ENCODE data around the gene FAM209B.
"Not testable (repeated sequence)": the region's sequence is repeated elsewhere in the genome, so short reads cannot be mapped to it uniquely, and the experiment has no call there.

The FAM209B gene

GRCh38 chr20:56532946-56533345, at the start of gene FAM209B:
Gene FAM209B (plus strand): TSS chr20:56533246. CDS start chr20:56533342, 96 bp downstream.
- not testable (repeated sequence) for H3K4me3 ChIP-seq (ENCODE audit: insufficient read length, low read depth); H3K9me3 ChIP-seq (ENCODE audit: insufficient read depth, low read length); H3K27me3 ChIP-seq (ENCODE audit: insufficient read depth, insufficient read length); H3K4me1 ChIP-seq (ENCODE audit: insufficient read depth, insufficient read length); H3K9ac ChIP-seq (ENCODE audit: insufficient read length, low read depth); DNase-seq (ENCODE audit: low read depth, low spot score); H3K36me3 ChIP-seq (ENCODE audit: insufficient read depth, insufficient read length, low read length)

- TF ChIP-seq SUZ12 (IDR thresholded peaks at IDR 0.05; ENCODE audit: extremely low read depth, insufficient read depth, insufficient read length) (no peak), YY1 (IDR thresholded peaks at IDR 0.05; ENCODE audit: insufficient read depth, insufficient read length) (no peak)
- no peak for DNase-seq (ENCODE audit: low read depth, low spot score)
- no peak overlapping the region for H3K9ac ChIP-seq (ENCODE audit: insufficient read length, low read depth)
- H3K4me1 ChIP-seq (ENCODE audit: insufficient read depth, insufficient read length): no peaks in the 10 kb centered on the region
- H3K36me3 ChIP-seq (ENCODE audit: insufficient read depth, insufficient read length, low read length): peaks cover 88% of the 10 kb centered on the region
- no peak overlapping the region for H3K4me3 ChIP-seq (ENCODE audit: insufficient read length, low read depth)
- H3K27me3 ChIP-seq (ENCODE audit: insufficient read depth, insufficient read length): no peaks in the 10 kb centered on the region
- H3K9me3 ChIP-seq (ENCODE audit: insufficient read depth, low read length): no peaks in the 10 kb centered on the region
Observed at GRCh38 chr20:56483970-56484369, 49.1 kb upstream of the FAM209B start.

GRCh38 chr20:56487216-56487615, 45.8 kb upstream of the FAM209B start:
- Histone ChIP-seq H3K9me3 (ENCODE audit: insufficient read depth, low read length) (no peaks in the 10 kb centered on the region), H3K36me3 (ENCODE audit: insufficient read depth, insufficient read length, low read length) (peaks cover 87% of the 10 kb centered on the region), H3K27me3 (ENCODE audit: insufficient read depth, insufficient read length) (no peaks in the 10 kb centered on the region), H3K9ac (ENCODE audit: insufficient read length, low read depth) (no peak overlapping the region), H3K4me3 (ENCODE audit: insufficient read length, low read depth) (no peak overlapping the region), H3K4me1 (ENCODE audit: insufficient read depth, insufficient read length) (no peaks in the 10 kb centered on the region)
- no peak for DNase-seq (ENCODE audit: low read depth, low spot score)
- TF ChIP-seq SUZ12 (IDR thresholded peaks at IDR 0.05; ENCODE audit: extremely low read depth, insufficient read depth, insufficient read length): no peak
- TF ChIP-seq ZNF274 (IDR thresholded peaks at IDR 0.05; ENCODE audit: low read depth, low read length): no peak
- TF ChIP-seq YY1 (IDR thresholded peaks at IDR 0.05; ENCODE audit: insufficient read depth, insufficient read length): no peak

- no peak overlapping the region for H3K9ac ChIP-seq (ENCODE audit: insufficient read length, low read depth)
- peaks cover 79% of the 10 kb centered on the region for H3K36me3 ChIP-seq (ENCODE audit: insufficient read depth, insufficient read length, low read length)
- TF ChIP-seq SUZ12 (IDR thresholded peaks at IDR 0.05; ENCODE audit: extremely low read depth, insufficient read depth, insufficient read length) (no peak), ZNF274 (IDR thresholded peaks at IDR 0.05; ENCODE audit: low read depth, low read length) (no peak), YY1 (IDR thresholded peaks at IDR 0.05; ENCODE audit: insufficient read depth, insufficient read length) (no peak)
- no peaks in the 10 kb centered on the region for H3K9me3 ChIP-seq (ENCODE audit: insufficient read depth, low read length)
- no peak overlapping the region for H3K4me3 ChIP-seq (ENCODE audit: insufficient read length, low read depth)
- no peaks in the 10 kb centered on the region for H3K4me1 ChIP-seq (ENCODE audit: insufficient read depth, insufficient read length)
- H3K27me3 ChIP-seq (ENCODE audit: insufficient read depth, insufficient read length): no peaks in the 10 kb centered on the region
- no peak for DNase-seq (ENCODE audit: low read depth, low spot score)
Observed at GRCh38 chr20:56488566-56488965, 44.5 kb upstream of the FAM209B start.

GRCh38 chr20:56501116-56501515, 31.9 kb upstream of the FAM209B start:
- Histone ChIP-seq H3K36me3 (ENCODE audit: insufficient read depth, insufficient read length, low read length) (peaks cover 37% of the 10 kb centered on the region), H3K9me3 (ENCODE audit: insufficient read depth, low read length) (peaks cover 6% of the 10 kb centered on the region; the same call in 1 of the 2 replicates), H3K27me3 (ENCODE audit: insufficient read depth, insufficient read length) (no peaks in the 10 kb centered on the region), H3K4me3 (ENCODE audit: insufficient read length, low read depth) (no peak overlapping the region), H3K9ac (ENCODE audit: insufficient read length, low read depth) (no peak overlapping the region), H3K4me1 (ENCODE audit: insufficient read depth, insufficient read length) (no peaks in the 10 kb centered on the region)
- no peak for DNase-seq (ENCODE audit: low read depth, low spot score)
- TF ChIP-seq ZNF274 (IDR thresholded peaks at IDR 0.05; ENCODE audit: low read depth, low read length) (no peak), SUZ12 (IDR thresholded peaks at IDR 0.05; ENCODE audit: extremely low read depth, insufficient read depth, insufficient read length) (no peak), YY1 (IDR thresholded peaks at IDR 0.05; ENCODE audit: insufficient read depth, insufficient read length) (no peak)

- no peak for TF ChIP-seq ZNF274 (IDR thresholded peaks at IDR 0.05; ENCODE audit: low read depth, low read length)
- no peak for TF ChIP-seq SUZ12 (IDR thresholded peaks at IDR 0.05; ENCODE audit: extremely low read depth, insufficient read depth, insufficient read length)
- no peak for TF ChIP-seq YY1 (IDR thresholded peaks at IDR 0.05; ENCODE audit: insufficient read depth, insufficient read length)
- DNase-seq (ENCODE audit: low read depth, low spot score): no peak
- Histone ChIP-seq H3K4me3 (ENCODE audit: insufficient read length, low read depth) (no peak overlapping the region), H3K36me3 (ENCODE audit: insufficient read depth, insufficient read length, low read length) (peaks cover 31% of the 10 kb centered on the region), H3K4me1 (ENCODE audit: insufficient read depth, insufficient read length) (no peaks in the 10 kb centered on the region), H3K27me3 (ENCODE audit: insufficient read depth, insufficient read length) (no peaks in the 10 kb centered on the region), H3K9ac (ENCODE audit: insufficient read length, low read depth) (no peak overlapping the region), H3K9me3 (ENCODE audit: insufficient read depth, low read length) (no peaks in the 10 kb centered on the region)
Observed at GRCh38 chr20:56503916-56504315, 29.1 kb upstream of the FAM209B start.

- no peak for DNase-seq (ENCODE audit: low read depth, low spot score)
- H3K9me3 ChIP-seq (ENCODE audit: insufficient read depth, low read length): no peaks in the 10 kb centered on the region
- no peaks in the 10 kb centered on the region for H3K4me1 ChIP-seq (ENCODE audit: insufficient read depth, insufficient read length)
- H3K9ac ChIP-seq (ENCODE audit: insufficient read length, low read depth): no peak overlapping the region
- H3K27me3 ChIP-seq (ENCODE audit: insufficient read depth, insufficient read length): no peaks in the 10 kb centered on the region
- H3K4me3 ChIP-seq (ENCODE audit: insufficient read length, low read depth): no peak overlapping the region
- no peak for TF ChIP-seq YY1 (IDR thresholded peaks at IDR 0.05; ENCODE audit: insufficient read depth, insufficient read length)
- TF ChIP-seq SUZ12 (IDR thresholded peaks at IDR 0.05; ENCODE audit: extremely low read depth, insufficient read depth, insufficient read length): no peak
- no peak for TF ChIP-seq ZNF274 (IDR thresholded peaks at IDR 0.05; ENCODE audit: low read depth, low read length)
- peaks cover 31% of the 10 kb centered on the region for H3K36me3 ChIP-seq (ENCODE audit: insufficient read depth, insufficient read length, low read length)
Observed at GRCh38 chr20:56504373-56505005, 28.6 kb upstream of the FAM209B start.
